Stimulated activated naive CD8-positive, alpha-beta T cell treated with anti-CD3 and anti-CD28 coated beads, Interleukin-15, Interleukin-2, amounts not matched to agents 100 ng/mL and 50 ng/mL, for 24 hours (primary cell): Measurements from ENCODE around the gene HEMK1.

Experiments
- H3K27ac Mint-ChIP-seq: one replicate; pipeline ENCODE4 v1.8.0; 2021; ENCODE audit warnings: mild to moderate bottlenecking, mixed read lengths
- H3K27me3 Mint-ChIP-seq: one replicate; pipeline ENCODE4 v1.8.0; 2021; ENCODE audit warnings: mixed read lengths
- H3K36me3 Mint-ChIP-seq: one replicate; pipeline ENCODE4 v1.8.0; 2021; ENCODE audit warnings: low read depth, mixed read lengths
- H3K4me1 Mint-ChIP-seq: one replicate; pipeline ENCODE4 v1.8.0; 2021; ENCODE audit warnings: low read depth, mixed read lengths
- H3K4me3 Mint-ChIP-seq: one replicate; pipeline ENCODE4 v1.8.0; 2021; ENCODE audit warnings: mild to moderate bottlenecking, mixed read lengths
- H3K9me3 Mint-ChIP-seq: one replicate; pipeline ENCODE4 v1.8.0; 2021; ENCODE audit warnings: mixed read lengths

The HEMK1 gene

GRCh38 chr3:50637011-50637410 is 67.7 kb downstream of the HEMK1 start:
- peaks cover 43% of the 10 kb centered on the region for H3K36me3 Mint-ChIP-seq
- peak overlapping the region; percentile 80 for H3K27ac Mint-ChIP-seq
- no peaks in the 10 kb centered on the region for H3K27me3 Mint-ChIP-seq
- H3K9me3 Mint-ChIP-seq: no peaks in the 10 kb centered on the region
- H3K4me1 Mint-ChIP-seq: peaks cover 73% of the 10 kb centered on the region
- no peak overlapping the region for H3K4me3 Mint-ChIP-seq

GRCh38 chr3:50637945-50638344 is 68.6 kb downstream of the HEMK1 start:
- Mint-ChIP-seq H3K4me3 (no peak overlapping the region), H3K4me1 (peaks cover 64% of the 10 kb centered on the region), H3K9me3 (no peaks in the 10 kb centered on the region), H3K36me3 (peaks cover 42% of the 10 kb centered on the region), H3K27ac (peak overlapping the region; percentile 80), H3K27me3 (no peaks in the 10 kb centered on the region)

- Mint-ChIP-seq H3K4me3 (no peak overlapping the region), H3K36me3 (peaks cover 49% of the 10 kb centered on the region), H3K27ac (peak overlapping the region; percentile 13), H3K27me3 (no peaks in the 10 kb centered on the region), H3K4me1 (peaks cover 53% of the 10 kb centered on the region), H3K9me3 (no peaks in the 10 kb centered on the region)
These were observed 69.8 kb downstream of the HEMK1 start for GRCh38 chr3:50639055-50639494.

DNA sequence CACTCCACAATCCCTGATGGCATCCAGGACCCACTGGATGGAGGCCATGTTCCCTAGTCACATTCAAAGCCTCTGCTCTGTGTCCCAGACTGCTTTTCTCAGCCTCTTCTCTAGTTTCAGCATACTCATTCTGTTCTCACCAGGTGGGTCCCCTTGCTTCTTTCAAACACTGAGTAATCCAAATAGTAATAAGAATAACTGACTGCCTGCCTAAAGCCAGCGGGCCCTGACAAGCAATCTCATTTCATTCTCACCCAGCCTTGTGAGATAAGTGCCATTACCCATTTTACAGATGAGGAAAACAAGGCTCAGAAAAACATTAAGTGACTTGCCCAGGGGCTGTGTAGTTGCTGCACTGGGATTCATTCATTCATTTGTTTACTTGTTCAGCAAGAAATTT is 73.1 kb downstream of the HEMK1 start:
- H3K27me3 Mint-ChIP-seq: no peaks in the 10 kb centered on the region
- H3K4me3 Mint-ChIP-seq: no peak overlapping the region
- H3K27ac Mint-ChIP-seq: no peak overlapping the region
- H3K9me3 Mint-ChIP-seq: no peaks in the 10 kb centered on the region
- H3K4me1 Mint-ChIP-seq: peaks cover 28% of the 10 kb centered on the region
- H3K36me3 Mint-ChIP-seq: peaks cover 56% of the 10 kb centered on the region

GRCh38 chr3:50644561-50644960 is 75.2 kb downstream of the HEMK1 start:
- Mint-ChIP-seq H3K27ac (no peak overlapping the region), H3K9me3 (no peaks in the 10 kb centered on the region), H3K4me1 (peaks cover 7% of the 10 kb centered on the region), H3K27me3 (no peaks in the 10 kb centered on the region), H3K36me3 (peaks cover 62% of the 10 kb centered on the region), H3K4me3 (no peak overlapping the region)

DNA sequence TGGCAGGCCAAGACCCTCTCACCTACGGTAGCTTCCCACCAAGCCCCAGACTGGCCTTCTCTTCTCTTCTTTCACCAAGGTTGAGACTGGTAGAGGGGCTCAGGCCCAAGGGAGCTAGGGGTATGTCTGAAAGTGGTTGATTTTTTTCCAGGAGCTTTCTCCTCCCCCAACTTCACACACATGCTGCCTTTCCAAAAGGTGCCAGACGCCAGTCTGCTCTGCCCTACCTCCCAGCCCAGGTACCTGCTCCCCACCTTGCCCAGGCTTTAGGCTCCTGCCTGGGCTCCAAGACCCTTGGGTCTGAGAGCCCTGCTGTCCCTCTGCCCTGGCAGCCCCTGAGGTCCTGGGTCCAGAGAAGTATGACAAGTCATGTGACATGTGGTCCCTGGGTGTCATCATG is 76.1 kb downstream of the HEMK1 start:
- no peaks in the 10 kb centered on the region for H3K27me3 Mint-ChIP-seq
- no peak overlapping the region for H3K27ac Mint-ChIP-seq
- H3K9me3 Mint-ChIP-seq: no peaks in the 10 kb centered on the region
- no peak overlapping the region for H3K4me3 Mint-ChIP-seq
- H3K4me1 Mint-ChIP-seq: peaks cover 3% of the 10 kb centered on the region
- H3K36me3 Mint-ChIP-seq: peaks cover 60% of the 10 kb centered on the region
